Measurements from ENCODE around the gene IGFBPL1.

The IGFBPL1 gene

DNA sequence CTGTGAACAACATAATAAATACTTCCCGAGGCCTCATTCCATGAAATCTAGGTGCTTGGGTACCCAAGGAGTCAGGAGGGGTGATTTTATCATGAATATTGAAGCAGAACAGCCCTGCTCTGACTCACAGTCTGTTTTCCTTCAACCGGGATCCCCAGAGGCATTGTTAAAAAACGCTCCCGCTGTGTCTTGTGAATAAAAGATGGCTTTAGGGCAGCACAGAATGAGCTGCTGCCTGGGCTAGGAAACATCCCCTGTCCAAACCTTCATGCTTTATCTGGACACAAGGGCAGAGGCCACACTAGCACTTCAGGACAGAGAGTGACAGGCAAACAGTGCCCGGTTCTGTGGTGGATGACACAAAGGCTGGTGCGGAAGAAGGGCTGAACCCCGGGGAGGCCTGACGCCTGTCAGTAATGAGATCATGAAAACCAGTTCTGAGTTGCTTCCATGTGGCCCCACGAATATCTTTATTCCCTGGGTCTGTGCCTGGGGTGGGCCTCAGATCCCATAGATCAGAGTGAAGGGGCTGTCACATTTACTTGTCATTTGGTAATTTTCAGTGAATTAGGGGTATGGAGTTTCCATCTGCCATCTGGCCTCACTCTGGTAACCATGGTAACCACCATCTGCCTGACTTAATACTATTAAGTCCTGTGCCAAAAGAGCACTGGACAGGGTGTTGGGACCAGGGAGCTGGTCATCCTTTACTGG lies 2.6 kb downstream of the IGFBPL1 start:
- TF ChIP-seq TCF4 (CRISPR knock-in tag; IDR thresholded peaks at IDR 0.05; ENCODE audit: borderline replicate concordance) = peak; percentile 67
- TF ChIP-seq ZNF8 (CRISPR knock-in tag; IDR thresholded peaks at IDR 0.05) = no peak
- no peak for TF ChIP-seq SNAI2 (CRISPR knock-in tag; IDR thresholded peaks at IDR 0.05)
- TF ChIP-seq, protein P1, sequence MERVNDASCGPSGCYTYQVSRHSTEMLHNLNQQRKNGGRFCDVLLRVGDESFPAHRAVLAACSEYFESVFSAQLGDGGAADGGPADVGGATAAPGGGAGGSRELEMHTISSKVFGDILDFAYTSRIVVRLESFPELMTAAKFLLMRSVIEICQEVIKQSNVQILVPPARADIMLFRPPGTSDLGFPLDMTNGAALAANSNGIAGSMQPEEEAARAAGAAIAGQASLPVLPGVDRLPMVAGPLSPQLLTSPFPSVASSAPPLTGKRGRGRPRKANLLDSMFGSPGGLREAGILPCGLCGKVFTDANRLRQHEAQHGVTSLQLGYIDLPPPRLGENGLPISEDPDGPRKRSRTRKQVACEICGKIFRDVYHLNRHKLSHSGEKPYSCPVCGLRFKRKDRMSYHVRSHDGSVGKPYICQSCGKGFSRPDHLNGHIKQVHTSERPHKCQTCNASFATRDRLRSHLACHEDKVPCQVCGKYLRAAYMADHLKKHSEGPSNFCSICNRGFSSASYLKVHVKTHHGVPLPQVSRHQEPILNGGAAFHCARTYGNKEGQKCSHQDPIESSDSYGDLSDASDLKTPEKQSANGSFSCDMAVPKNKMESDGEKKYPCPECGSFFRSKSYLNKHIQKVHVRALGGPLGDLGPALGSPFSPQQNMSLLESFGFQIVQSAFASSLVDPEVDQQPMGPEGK (CRISPR knock-in tag; IDR thresholded peaks at IDR 0.05; ENCODE audit: borderline replicate concordance) = no peak
- TF ChIP-seq OSR1 (CRISPR knock-in tag; IDR thresholded peaks at IDR 0.05) = no peak
- TF ChIP-seq ZFP30 (CRISPR knock-in tag; IDR thresholded peaks at IDR 0.05) = no peak
- peak; percentile 66; the same call in 1 of the 2 replicates for TF ChIP-seq TSHZ2 (CRISPR knock-in tag; IDR thresholded peaks at IDR 0.05)
- no peak for TF ChIP-seq GLIS3 (CRISPR knock-in tag; IDR thresholded peaks at IDR 0.05)
- no peak for TF ChIP-seq ZFP3 (CRISPR knock-in tag; IDR thresholded peaks at IDR 0.05)
- TF ChIP-seq ZNF70 (CRISPR knock-in tag; IDR thresholded peaks at IDR 0.05) = no peak
- no peak for TF ChIP-seq ZC3H10 (CRISPR knock-in tag; IDR thresholded peaks at IDR 0.05)
- TF ChIP-seq, protein P2, sequence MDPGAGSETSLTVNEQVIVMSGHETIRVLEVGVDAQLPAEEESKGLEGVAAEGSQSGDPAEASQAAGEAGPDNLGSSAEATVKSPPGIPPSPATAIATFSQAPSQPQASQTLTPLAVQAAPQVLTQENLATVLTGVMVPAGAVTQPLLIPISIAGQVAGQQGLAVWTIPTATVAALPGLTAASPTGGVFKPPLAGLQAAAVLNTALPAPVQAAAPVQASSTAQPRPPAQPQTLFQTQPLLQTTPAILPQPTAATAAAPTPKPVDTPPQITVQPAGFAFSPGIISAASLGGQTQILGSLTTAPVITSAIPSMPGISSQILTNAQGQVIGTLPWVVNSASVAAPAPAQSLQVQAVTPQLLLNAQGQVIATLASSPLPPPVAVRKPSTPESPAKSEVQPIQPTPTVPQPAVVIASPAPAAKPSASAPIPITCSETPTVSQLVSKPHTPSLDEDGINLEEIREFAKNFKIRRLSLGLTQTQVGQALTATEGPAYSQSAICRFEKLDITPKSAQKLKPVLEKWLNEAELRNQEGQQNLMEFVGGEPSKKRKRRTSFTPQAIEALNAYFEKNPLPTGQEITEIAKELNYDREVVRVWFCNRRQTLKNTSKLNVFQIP (CRISPR knock-in tag; IDR thresholded peaks at IDR 0.05; ENCODE audit: borderline replicate concordance, low read depth) = no peak
- TF ChIP-seq, protein P3, sequence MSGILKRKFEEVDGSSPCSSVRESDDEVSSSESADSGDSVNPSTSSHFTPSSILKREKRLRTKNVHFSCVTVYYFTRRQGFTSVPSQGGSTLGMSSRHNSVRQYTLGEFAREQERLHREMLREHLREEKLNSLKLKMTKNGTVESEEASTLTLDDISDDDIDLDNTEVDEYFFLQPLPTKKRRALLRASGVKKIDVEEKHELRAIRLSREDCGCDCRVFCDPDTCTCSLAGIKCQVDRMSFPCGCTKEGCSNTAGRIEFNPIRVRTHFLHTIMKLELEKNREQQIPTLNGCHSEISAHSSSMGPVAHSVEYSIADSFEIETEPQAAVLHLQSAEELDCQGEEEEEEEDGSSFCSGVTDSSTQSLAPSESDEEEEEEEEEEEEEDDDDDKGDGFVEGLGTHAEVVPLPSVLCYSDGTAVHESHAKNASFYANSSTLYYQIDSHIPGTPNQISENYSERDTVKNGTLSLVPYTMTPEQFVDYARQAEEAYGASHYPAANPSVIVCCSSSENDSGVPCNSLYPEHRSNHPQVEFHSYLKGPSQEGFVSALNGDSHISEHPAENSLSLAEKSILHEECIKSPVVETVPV (CRISPR knock-in tag; IDR thresholded peaks at IDR 0.05) = no peak
- no peak for TF ChIP-seq RARB (CRISPR knock-in tag; IDR thresholded peaks at IDR 0.05)
- TF ChIP-seq CREB5 (CRISPR knock-in tag; IDR thresholded peaks at IDR 0.05; ENCODE audit: low read depth) = 0 out of 2 replicates have a peak, but pooled peaks have one; percentile 8
- no peak for TF ChIP-seq PPARA (CRISPR knock-in tag; IDR thresholded peaks at IDR 0.05; ENCODE audit: borderline replicate concordance)
- no peak for TF ChIP-seq BACH2 (CRISPR knock-in tag; IDR thresholded peaks at IDR 0.05; ENCODE audit: borderline replicate concordance)
- TF ChIP-seq ISL1 (CRISPR knock-in tag; IDR thresholded peaks at IDR 0.05) = 0 out of 2 replicates have a peak, but pooled peaks have one; percentile 15
- TF ChIP-seq ARNTL (CRISPR knock-in tag; IDR thresholded peaks at IDR 0.05; ENCODE audit: borderline replicate concordance, low read depth) = no peak
- no peak for TF ChIP-seq TOX (CRISPR knock-in tag; IDR thresholded peaks at IDR 0.05; ENCODE audit: borderline replicate concordance)
- no peak for TF ChIP-seq ZNF565 (CRISPR knock-in tag; conservative IDR thresholded peaks at IDR 0.05; ENCODE audit: low read depth)
- TF ChIP-seq CSDC2 (CRISPR knock-in tag; IDR thresholded peaks at IDR 0.05) = no peak
- TF ChIP-seq ESRRG (CRISPR knock-in tag; IDR thresholded peaks at IDR 0.05) = no peak

DNA sequence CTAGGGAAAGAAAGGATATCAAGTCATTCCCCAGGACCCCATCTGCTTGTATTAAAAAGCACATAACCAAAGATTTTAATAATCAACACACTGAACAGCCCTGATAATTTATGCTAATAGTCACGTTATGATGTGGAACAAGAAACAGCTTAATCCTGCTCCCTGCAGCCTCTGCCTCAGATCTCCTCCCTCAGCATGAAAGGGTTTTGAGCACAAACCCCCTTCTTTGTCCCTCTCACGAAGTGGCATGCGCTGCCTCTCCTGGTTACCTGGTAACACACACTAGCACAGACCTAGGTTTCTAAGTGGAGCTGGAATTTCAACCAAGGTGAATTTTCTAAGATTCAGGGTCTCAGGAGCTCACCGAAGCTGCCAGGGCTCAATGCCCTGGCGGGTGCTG lies 5.1 kb downstream of the IGFBPL1 start:
- TF ChIP-seq, protein P1 (CRISPR knock-in tag; IDR thresholded peaks at IDR 0.05; ENCODE audit: borderline replicate concordance) = no peak
- TF ChIP-seq BACH2 (CRISPR knock-in tag; IDR thresholded peaks at IDR 0.05; ENCODE audit: borderline replicate concordance) = no peak
- no peak for TF ChIP-seq ESRRG (CRISPR knock-in tag; IDR thresholded peaks at IDR 0.05)
- no peak for ATAC-seq

More for the DNA sequence above, 2.6 kb downstream of the IGFBPL1 start:
- peak; percentile 29 for ATAC-seq
